Measurements from ENCODE around the gene KPNA6. TPM values are rescaled to one million over a fixed set of nuclear protein-coding genes. Genes with fewer than 3 reads are reported as not detected.

KPNA6 gene
- total RNA-seq, 1 experiment from 2014 or later, result 79.9 TPM

DNA sequence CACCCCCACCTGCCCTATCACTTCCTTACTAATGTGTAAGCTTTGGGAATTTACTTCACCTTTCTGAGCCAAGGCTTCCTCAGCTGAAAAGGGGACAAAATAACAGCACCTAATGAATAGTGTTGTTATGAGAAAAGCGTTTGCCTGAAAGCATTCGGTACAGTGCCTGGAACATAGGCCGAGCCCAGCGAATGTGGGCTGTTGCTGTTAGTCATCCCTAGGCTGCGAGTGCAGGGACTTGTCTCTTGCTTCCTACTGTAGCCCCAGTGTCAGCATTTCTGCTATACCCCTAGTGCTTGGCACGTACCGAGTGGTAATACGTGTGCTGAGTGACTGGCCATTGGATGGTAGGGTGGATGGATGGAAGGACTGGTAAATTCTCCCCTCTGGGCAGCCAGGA is 16.7 kb upstream of the KPNA6 start:
- Histone ChIP-seq H3K4me1 (ENCODE audit: control insufficient read depth in 1 of 2, insufficient read depth in 2 of 2, low read length in 2 of 2) (no peaks in the 10 kb centered on the region), H3K4me2 (ENCODE audit: low read length) (no peak overlapping the region), H3K9me2 (ENCODE audit: insufficient read depth) (no peaks in the 10 kb centered on the region), H3K9ac (ENCODE audit: low read length) (no peak overlapping the region), H4K20me1 (ENCODE audit: insufficient read depth) (no peaks in the 10 kb centered on the region), H2AFZ (ENCODE audit: low read depth, low read length, poor library complexity, severe bottlenecking) (no peak overlapping the region), H3K4me3 (replicated peaks in 1 of 2; ENCODE audit: low read depth in 1 of 2, low read length in 2 of 2) (no peak overlapping the region), H3K27me3 (ENCODE audit: insufficient read depth, low read length) (no peaks in the 10 kb centered on the region), H3K79me2 (ENCODE audit: insufficient read depth, low read length) (no peaks in the 10 kb centered on the region), H3K27ac (ENCODE audit: low read depth, low read length) (no peak overlapping the region), H3K9me3 (ENCODE audit: control insufficient read depth in 1 of 2, insufficient read depth in 1 of 2, low read depth in 1 of 2, low read length in 2 of 2) (no peaks in the 10 kb centered on the region), H3K36me3 (ENCODE audit: control insufficient read depth in 1 of 2, insufficient read depth in 2 of 2, low read length in 2 of 2) (peaks cover 5 to 18% of the 10 kb centered on the region in 2 experiments; a peak in 3 of 4 replicates)
- intact Hi-C loops (cut with micrococcal nuclease), result no loop called here
- TF ChIP-seq SP1 (IDR thresholded peaks at IDR 0.05; ENCODE audit: low read depth) (no peak), FOSL1 (IDR thresholded peaks at IDR 0.05; ENCODE audit: low read depth) (no peak), POLR2AphosphoS5 (IDR thresholded peaks at IDR 0.05; ENCODE audit: low read depth, low read length) (no peak), ZNF274 (IDR thresholded peaks at IDR 0.05; ENCODE audit: low read depth, low read length) (no peak), TCF7L2 (IDR thresholded peaks at IDR 0.05; ENCODE audit: borderline replicate concordance, extremely low read depth, insufficient read depth, insufficient read length) (no peak), YY1 (IDR thresholded peaks at IDR 0.05; ENCODE audit: extremely low read depth, insufficient replicate concordance, low read depth, low read length) (no peak), POLR2A (IDR thresholded peaks at IDR 0.05; ENCODE audit: borderline replicate concordance, extremely low read depth, insufficient read depth, insufficient read length) (no peak), EZH2phosphoT487 (IDR thresholded peaks at IDR 0.05; ENCODE audit: borderline replicate concordance) (no peak), ZFX (IDR thresholded peaks at IDR 0.05) (no peak), RAD21 (IDR thresholded peaks at IDR 0.05; ENCODE audit: low read depth) (no peak), SIN3A (IDR thresholded peaks at IDR 0.05; ENCODE audit: low read depth) (no peak), CEBPB (IDR thresholded peaks at IDR 0.05; ENCODE audit: low read depth) (no peak), EZH2 (IDR thresholded peaks at IDR 0.05) (no peak), SRF (IDR thresholded peaks at IDR 0.05; ENCODE audit: low read depth) (no peak)
- TF ChIP-seq, protein P1, sequence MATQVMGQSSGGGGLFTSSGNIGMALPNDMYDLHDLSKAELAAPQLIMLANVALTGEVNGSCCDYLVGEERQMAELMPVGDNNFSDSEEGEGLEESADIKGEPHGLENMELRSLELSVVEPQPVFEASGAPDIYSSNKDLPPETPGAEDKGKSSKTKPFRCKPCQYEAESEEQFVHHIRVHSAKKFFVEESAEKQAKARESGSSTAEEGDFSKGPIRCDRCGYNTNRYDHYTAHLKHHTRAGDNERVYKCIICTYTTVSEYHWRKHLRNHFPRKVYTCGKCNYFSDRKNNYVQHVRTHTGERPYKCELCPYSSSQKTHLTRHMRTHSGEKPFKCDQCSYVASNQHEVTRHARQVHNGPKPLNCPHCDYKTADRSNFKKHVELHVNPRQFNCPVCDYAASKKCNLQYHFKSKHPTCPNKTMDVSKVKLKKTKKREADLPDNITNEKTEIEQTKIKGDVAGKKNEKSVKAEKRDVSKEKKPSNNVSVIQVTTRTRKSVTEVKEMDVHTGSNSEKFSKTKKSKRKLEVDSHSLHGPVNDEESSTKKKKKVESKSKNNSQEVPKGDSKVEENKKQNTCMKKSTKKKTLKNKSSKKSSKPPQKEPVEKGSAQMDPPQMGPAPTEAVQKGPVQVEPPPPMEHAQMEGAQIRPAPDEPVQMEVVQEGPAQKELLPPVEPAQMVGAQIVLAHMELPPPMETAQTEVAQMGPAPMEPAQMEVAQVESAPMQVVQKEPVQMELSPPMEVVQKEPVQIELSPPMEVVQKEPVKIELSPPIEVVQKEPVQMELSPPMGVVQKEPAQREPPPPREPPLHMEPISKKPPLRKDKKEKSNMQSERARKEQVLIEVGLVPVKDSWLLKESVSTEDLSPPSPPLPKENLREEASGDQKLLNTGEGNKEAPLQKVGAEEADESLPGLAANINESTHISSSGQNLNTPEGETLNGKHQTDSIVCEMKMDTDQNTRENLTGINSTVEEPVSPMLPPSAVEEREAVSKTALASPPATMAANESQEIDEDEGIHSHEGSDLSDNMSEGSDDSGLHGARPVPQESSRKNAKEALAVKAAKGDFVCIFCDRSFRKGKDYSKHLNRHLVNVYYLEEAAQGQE (IDR thresholded peaks at IDR 0.05; ENCODE audit: low read depth), result no peak
- TF ChIP-seq, protein P2, sequence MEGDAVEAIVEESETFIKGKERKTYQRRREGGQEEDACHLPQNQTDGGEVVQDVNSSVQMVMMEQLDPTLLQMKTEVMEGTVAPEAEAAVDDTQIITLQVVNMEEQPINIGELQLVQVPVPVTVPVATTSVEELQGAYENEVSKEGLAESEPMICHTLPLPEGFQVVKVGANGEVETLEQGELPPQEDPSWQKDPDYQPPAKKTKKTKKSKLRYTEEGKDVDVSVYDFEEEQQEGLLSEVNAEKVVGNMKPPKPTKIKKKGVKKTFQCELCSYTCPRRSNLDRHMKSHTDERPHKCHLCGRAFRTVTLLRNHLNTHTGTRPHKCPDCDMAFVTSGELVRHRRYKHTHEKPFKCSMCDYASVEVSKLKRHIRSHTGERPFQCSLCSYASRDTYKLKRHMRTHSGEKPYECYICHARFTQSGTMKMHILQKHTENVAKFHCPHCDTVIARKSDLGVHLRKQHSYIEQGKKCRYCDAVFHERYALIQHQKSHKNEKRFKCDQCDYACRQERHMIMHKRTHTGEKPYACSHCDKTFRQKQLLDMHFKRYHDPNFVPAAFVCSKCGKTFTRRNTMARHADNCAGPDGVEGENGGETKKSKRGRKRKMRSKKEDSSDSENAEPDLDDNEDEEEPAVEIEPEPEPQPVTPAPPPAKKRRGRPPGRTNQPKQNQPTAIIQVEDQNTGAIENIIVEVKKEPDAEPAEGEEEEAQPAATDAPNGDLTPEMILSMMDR (IDR thresholded peaks at IDR 0.05 in 2 of 3, conservative IDR thresholded peaks at IDR 0.05 in 1 of 3; ENCODE audit: borderline replicate concordance in 1 of 3, insufficient read depth in 1 of 3, low read depth in 2 of 3, low read length in 2 of 3), result no peak
- TF ChIP-seq, protein P3, sequence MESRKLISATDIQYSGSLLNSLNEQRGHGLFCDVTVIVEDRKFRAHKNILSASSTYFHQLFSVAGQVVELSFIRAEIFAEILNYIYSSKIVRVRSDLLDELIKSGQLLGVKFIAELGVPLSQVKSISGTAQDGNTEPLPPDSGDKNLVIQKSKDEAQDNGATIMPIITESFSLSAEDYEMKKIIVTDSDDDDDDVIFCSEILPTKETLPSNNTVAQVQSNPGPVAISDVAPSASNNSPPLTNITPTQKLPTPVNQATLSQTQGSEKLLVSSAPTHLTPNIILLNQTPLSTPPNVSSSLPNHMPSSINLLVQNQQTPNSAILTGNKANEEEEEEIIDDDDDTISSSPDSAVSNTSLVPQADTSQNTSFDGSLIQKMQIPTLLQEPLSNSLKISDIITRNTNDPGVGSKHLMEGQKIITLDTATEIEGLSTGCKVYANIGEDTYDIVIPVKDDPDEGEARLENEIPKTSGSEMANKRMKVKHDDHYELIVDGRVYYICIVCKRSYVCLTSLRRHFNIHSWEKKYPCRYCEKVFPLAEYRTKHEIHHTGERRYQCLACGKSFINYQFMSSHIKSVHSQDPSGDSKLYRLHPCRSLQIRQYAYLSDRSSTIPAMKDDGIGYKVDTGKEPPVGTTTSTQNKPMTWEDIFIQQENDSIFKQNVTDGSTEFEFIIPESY (IDR thresholded peaks at IDR 0.05; ENCODE audit: extremely low read depth, insufficient replicate concordance, low read length), result no peak
- TF ChIP-seq, protein P4, sequence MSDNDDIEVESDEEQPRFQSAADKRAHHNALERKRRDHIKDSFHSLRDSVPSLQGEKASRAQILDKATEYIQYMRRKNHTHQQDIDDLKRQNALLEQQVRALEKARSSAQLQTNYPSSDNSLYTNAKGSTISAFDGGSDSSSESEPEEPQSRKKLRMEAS (IDR thresholded peaks at IDR 0.05), result no peak
- TF ChIP-seq, protein P5, sequence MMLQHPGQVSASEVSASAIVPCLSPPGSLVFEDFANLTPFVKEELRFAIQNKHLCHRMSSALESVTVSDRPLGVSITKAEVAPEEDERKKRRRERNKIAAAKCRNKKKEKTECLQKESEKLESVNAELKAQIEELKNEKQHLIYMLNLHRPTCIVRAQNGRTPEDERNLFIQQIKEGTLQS (IDR thresholded peaks at IDR 0.05), result no peak
- no TSS peak for BruUV-seq (replicated peaks)
- no peak for DNase-seq (ENCODE audit: low read depth, low spot score)
- ChIA-PET CTCF (no interaction called here), POLR2A (no interaction called here), RAD21 (ENCODE audit: low non-redundant PET in 1 of 2, low total read pairs in 2 of 2, uncharacterized antibody in 2 of 2, unreplicated experiment in 2 of 2) (no interaction called here)
- no peak for ATAC-seq
